ENCODE data around the gene UBAC1. TPM values are rescaled to one million over a fixed set of nuclear protein-coding genes. Genes with fewer than 3 reads are reported as not detected.

The UBAC1 gene
- polyA plus RNA-seq (ENCODE audit: insufficient read length): 48.1 TPM

- DNase-seq: peak; percentile 98
Observed at GRCh38 chr9:135961277-135961715, at the start of gene UBAC1. Gene UBAC1 (minus strand): TSS chr9:135961373. CDS start chr9:135961162, 211 bp downstream.

- no peak for DNase-seq
Observed at GRCh38 chr9:136010615-136011361, 49.6 kb upstream of the UBAC1 start.

GRCh38 chr9:136010176-136010575 lies 49.0 kb upstream of the UBAC1 start:
- no peak for DNase-seq

GRCh38 chr9:136009516-136009915 lies 48.3 kb upstream of the UBAC1 start:
- DNase-seq: no peak

- no peak for DNase-seq
Observed at GRCh38 chr9:136008693-136008997, 47.5 kb upstream of the UBAC1 start.

GRCh38 chr9:136007934-136008692 lies 46.9 kb upstream of the UBAC1 start:
- DNase-seq: no peak

- no peak for DNase-seq
Observed at GRCh38 chr9:136007276-136007933, 46.2 kb upstream of the UBAC1 start.

- DNase-seq: no peak
Observed at GRCh38 chr9:136006169-136006568, 45.0 kb upstream of the UBAC1 start.

- no peak for DNase-seq
Observed at GRCh38 chr9:136004712-136005111, 43.5 kb upstream of the UBAC1 start.

GRCh38 chr9:136004219-136004618 lies 43.0 kb upstream of the UBAC1 start:
- no peak for DNase-seq

GRCh38 chr9:136003411-136004218 lies 42.4 kb upstream of the UBAC1 start:
- no peak for DNase-seq

GRCh38 chr9:136002881-136003280 lies 41.7 kb upstream of the UBAC1 start:
- DNase-seq: no peak

- no peak for DNase-seq
Observed at GRCh38 chr9:136002215-136002614, 41.0 kb upstream of the UBAC1 start.

- DNase-seq: no peak
Observed at GRCh38 chr9:136001231-136001630, 40.1 kb upstream of the UBAC1 start.

GRCh38 chr9:135998410-135999071 lies 37.4 kb upstream of the UBAC1 start:
- DNase-seq: no peak

GRCh38 chr9:135998016-135998380 lies 36.8 kb upstream of the UBAC1 start:
- no peak for DNase-seq

GRCh38 chr9:135997090-135998015 lies 36.2 kb upstream of the UBAC1 start:
- no peak for DNase-seq

- no peak for DNase-seq
Observed at GRCh38 chr9:135995816-135996215, 34.6 kb upstream of the UBAC1 start.

GRCh38 chr9:135994501-135995192 lies 33.5 kb upstream of the UBAC1 start:
- DNase-seq: no peak

GRCh38 chr9:135993765-135994500 lies 32.8 kb upstream of the UBAC1 start:
- DNase-seq: no peak

Measured in hindlimb muscle (tissue), 1 donor.